GM10266 (cell line): Measurements from ENCODE around the gene TUBA3D.
"Not testable (repeated sequence)": the region's sequence is repeated elsewhere in the genome, so short reads cannot be mapped to it uniquely, and the experiment has no call there.

Experiments used
- DNase-seq: peaks from one replicate; pipeline ENCODE4 v3.0.0; 2012; ENCODE audit errors: extremely low spot score
- TF ChIP-seq, protein P1 (sequence below): IDR thresholded peaks from 2 replicates; pipeline ENCODE4 v1.5.1; 2012; ENCODE audit warnings: mild to moderate bottlenecking, low read depth; ENCODE audit not compliant: control insufficient read depth, insufficient read depth; ENCODE audit errors: missing control alignments

The TUBA3D gene

DNA sequence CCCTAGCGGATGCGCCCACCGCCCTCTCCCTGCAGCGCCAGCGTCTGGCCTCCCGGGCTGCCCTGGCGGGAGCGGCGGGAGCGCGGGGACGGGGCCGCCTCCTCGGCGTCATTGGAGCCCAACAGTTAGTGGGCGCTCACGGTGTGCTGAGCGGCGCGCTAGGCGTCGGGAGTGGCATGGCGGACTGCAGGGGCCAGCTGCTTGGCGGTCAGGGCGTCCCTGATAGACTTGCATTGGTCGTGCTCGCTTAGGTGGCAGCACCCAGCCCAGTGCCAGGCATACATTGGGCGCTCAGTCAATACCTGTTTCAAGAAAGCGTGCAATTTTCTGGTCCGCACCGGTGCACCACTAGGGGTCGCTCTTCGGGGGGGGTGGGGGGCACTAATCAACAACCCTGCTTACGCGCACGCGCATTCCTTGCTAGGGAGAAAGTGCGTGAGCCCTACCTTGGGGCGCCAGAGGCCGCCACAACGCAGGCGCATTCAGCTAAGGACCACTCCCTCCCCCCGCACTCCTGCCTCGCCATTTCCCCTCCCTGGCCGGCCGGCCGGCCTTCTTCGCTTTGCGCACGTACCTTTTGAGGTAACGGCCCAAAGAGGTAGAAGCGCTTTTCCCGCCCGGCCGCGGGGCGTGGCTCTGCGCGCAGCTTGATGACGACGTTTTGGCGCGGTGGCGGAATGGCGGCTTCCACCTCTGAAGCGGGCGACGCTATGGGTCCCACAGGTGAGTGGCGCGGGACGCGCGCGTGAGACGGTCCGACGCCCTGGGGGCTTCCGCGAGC lies 16.7 kb downstream of the TUBA3D start:
- peak; percentile 98 for DNase-seq
- TF ChIP-seq, protein P1, sequence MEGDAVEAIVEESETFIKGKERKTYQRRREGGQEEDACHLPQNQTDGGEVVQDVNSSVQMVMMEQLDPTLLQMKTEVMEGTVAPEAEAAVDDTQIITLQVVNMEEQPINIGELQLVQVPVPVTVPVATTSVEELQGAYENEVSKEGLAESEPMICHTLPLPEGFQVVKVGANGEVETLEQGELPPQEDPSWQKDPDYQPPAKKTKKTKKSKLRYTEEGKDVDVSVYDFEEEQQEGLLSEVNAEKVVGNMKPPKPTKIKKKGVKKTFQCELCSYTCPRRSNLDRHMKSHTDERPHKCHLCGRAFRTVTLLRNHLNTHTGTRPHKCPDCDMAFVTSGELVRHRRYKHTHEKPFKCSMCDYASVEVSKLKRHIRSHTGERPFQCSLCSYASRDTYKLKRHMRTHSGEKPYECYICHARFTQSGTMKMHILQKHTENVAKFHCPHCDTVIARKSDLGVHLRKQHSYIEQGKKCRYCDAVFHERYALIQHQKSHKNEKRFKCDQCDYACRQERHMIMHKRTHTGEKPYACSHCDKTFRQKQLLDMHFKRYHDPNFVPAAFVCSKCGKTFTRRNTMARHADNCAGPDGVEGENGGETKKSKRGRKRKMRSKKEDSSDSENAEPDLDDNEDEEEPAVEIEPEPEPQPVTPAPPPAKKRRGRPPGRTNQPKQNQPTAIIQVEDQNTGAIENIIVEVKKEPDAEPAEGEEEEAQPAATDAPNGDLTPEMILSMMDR, result peak; percentile 81

DNA sequence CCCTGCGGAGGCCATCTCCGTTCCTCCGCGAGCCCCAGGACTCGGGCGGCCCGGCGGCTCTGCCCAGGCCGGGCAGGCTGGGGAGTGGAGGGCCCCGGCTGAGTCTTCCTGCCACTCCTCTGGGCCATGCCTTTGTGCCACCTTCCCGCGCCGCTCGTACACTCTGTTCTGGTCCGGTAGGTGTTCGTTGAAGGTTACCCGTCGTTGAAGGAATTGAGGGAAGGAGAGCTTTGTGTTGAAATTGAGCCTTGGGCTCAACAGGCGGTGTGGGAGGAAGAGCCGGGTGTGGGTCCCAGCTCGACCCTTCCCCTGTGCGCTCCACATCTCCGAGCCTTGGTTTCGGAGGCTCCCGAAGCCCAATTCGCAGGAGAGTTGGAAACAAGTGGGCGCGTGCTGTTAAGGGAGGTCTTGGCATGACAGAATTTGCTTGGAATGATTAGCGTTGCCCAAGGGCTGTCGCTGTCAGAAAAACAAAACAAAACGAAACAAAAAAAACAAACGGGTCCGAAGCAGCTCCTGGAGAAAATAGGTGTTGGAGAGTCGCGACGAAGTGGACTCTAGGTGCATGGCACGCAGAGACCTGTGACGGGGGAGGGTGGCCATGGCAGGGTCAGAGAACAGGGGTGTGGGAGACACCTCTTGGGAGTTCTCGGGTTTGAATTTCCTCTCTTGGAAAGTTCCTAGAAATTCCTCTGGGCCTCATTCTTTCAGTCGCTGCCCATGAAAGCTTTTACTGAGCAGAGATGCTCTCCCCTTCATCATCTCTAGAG lies 17.5 kb downstream of the TUBA3D start:
- TF ChIP-seq, protein P1, result no peak
- no peak for DNase-seq

DNA sequence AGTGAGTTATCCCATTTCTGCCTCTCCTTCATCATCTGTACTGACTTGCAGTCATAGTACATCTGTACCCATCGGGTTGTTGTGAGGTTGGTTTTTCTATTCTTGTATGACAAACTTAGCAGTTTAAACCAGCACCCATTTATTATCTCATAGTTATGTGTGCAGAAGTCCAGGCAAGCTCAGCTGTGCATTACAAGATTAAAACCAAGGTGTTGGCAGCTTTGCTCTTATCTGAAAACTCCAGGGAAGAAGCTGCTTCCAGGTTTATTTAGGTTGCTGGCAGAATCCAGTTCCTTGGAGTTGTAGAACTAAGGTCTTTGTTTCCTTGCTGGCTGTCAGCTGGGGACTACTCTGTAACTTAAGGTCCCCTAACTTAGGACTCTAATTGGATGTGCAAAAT lies 19.6 kb downstream of the TUBA3D start:
- not testable (repeated sequence) for DNase-seq

DNA sequence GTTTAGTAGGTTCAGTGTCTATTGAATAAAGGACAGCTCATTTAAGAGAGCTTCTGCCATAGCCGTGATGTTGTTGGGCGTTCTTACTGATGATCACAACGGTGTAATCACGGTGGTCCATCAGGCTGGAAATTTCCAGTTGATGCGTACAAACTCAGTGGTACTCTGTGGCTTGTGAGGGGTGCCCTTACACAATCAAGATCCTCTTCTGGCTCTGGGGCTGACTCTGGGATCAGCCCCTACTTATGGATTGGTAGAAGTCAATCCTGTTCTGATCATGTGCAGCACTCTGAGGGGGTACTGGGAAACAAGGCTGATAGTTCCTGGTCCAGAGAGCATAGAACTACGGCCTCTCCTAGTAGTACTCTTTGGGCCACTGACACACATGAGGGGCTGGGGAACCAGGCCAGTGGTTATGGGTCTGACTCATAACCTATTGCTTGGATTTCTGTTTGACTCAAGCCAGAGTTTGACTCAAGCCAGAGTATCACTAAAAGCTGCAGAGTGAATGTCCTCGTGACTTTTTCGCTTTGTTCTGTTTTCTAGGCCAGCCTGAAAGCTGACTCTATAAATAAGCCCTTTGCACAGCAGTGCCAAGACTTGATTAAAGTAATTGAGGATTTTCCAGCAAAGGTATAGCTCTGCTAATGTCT lies 22.5 kb downstream of the TUBA3D start:
- not testable (repeated sequence) for DNase-seq

DNA sequence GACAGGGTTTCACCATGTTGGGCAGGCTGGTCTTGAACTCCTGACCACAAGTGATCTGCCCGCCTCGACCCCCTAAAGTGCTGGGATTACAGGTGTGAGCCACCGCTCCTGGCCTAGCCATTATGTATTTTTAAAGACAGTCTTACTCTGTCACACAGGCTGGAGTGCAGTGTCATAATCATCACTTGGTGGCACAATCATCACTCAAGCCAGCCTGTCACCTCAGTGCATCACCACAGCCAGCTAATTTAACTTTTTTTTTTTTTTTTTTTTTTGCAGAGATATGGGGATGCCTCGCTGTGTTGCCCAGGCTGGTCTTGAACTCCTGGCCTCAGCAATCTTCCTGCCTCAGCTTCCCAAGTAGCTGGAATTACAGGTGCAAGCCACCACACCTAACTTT lies 27.7 kb downstream of the TUBA3D start:
- DNase-seq, result not testable (repeated sequence)

DNA sequence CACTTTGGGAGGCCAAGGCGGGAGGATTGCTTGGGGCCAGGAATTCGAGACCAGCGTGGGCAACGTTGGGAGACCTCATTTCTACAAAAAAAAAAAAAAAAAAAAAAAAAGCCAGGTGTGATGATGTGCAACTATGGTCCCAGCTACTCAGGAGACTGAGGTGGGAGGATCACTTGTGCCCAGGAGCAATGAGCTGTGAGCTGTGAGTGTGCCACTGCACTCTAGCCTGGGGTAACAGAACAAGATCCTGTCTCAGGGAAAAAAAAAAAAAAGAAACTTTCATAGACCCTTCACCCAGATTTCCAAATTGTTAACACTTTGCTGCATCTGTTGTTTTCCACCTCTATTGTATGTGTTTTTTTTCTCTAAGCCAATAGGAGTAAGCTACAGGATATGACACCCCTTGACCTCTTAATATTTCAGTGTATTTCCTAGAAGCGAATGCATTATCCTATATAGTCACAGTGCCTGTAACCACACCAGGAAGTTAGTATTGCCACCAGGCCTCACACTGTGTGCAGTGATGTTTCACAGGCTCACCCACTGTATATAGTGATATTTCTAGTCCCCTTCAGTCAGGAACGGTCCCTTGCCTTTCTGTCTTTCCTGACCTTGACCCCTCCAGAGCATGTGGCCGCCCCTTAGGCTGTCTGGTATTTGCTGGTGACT lies 28.3 kb downstream of the TUBA3D start:
- DNase-seq, result not testable (repeated sequence)

DNA sequence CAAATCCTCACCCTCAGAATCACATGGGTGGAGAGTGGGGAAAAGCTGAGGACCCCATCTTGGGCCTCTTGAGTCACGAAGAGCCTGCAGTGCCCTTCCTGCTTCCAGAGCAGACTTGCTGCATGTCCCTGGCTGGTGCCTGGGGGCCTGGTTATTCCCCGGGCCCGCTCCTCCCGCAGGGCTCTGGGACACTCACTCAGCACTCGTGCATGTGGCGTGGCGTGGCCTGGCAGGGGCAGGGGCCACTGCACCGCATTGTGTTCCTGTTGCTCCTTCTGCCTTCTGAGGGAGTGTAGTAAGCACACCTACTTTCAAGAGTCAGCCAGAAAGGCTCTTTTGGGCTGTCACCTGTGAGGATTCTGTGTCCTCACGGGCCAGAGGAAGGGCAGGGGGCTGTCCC lies 33.7 kb downstream of the TUBA3D start:
- DNase-seq, result no peak
- TF ChIP-seq, protein P1, result no peak

DNA sequence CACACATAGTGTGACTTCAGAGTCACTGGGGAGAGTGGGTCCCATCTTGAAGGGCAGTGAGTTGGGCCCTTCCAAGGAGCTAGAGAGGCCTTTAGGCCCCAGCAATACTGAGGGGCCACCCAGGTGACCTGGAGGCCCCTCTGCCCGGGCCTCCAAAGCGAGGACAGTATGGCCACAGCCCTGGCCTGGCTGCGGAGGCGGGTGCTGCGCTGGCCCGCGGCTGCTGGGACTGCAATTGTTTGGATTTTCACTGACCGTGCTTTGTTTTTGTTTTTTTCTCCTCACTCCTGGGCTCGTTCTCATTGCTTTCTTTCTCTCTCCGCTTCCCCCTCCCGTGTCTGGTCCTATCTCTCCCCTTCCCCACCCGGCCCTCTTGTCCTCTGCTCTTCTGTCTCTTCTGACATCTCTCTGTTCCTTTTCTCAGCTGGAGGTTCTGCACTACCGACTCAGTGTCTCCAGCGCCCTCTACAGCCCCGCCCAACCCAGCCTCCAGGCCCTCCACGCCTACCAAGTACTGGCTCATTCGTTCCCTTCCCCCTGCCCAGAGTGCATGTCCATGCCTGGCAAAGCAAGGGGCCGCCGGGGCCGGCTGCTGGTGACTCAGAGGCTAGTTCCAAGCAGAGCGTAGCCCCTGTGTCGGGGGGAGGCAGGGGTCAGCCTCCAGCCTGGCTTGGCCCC lies 35.5 kb downstream of the TUBA3D start:
- not testable (repeated sequence) for DNase-seq

DNA sequence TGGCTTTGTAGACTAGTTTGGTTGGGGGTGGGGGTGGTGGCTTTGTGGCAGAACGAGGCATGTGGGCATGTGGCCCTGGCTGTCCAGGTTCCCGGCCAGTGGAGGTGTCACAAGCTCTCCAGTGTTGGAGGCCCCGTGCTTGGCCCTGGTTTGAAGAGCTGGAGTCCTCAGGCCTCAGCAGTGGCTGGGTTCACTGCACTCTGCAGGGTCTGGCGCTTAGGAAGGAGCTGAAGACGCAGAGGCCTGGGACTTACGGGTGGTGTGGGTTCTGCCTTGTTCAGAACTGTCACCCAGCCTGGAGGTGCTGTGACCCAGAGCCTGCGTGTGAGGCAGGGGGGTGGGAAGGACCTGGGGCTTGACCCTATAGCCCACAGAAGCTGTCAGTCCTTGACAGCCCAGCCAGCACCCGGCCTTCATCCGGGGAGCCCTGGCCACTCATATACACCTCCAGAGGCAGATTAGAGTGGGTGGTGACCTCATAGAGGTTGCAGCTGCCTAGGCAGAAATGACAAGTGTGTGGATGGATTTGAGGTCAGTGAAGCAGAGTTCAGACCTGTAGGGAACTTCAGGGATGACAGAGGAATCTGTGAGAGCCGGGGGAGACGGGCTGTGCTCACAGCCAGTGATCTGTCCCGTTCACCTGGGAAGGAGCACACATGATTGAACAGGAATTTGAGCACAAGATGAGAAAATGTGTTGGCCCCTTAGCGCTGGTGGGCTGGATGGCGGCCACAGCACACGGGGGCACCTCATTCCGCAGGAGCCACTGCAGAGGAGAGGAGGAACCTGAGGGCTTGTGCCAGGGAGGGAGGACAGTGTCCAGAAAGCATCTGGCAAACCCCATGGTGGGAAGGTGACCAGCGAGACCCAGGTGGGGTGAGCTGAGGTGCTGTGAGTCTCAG lies 36.3 kb downstream of the TUBA3D start:
- DNase-seq, result not testable (repeated sequence)

DNA sequence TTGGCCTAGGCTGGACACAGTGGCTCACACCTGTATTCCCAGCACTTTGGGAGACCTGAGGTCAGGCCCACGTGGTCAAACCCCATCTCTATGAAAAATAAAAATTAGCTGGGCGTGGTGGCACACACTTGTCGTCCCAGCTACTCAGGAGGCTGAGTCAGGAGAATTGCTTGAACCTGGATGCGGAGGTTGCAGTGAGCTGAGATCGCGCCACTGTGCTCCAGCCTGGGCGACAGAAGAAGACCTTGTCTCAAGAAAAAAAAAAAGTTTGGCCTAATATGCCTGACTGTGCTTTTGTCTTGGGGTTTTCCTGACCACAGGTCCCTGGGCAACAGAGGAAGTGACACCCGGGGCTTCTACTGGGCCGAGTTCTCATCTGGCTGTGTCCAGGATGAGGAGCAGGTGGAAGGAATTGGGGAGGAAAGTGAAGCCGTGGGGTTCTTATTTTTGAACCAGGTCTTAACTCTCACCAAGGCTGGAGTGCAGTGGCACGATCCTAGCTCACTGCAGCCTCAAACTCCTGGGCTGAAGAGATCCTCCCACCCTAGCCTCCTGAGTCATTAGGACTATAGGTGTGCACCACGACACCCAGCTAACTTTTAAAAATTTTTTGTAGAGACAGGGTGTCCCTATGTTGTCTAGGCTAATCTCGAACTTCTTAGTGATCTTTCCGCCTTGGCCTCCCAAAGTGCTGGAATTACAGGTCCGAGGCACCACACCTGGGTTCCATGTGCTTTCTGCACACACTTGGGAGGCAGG lies 38.7 kb downstream of the TUBA3D start:
- DNase-seq, result peak; percentile 50

DNA sequence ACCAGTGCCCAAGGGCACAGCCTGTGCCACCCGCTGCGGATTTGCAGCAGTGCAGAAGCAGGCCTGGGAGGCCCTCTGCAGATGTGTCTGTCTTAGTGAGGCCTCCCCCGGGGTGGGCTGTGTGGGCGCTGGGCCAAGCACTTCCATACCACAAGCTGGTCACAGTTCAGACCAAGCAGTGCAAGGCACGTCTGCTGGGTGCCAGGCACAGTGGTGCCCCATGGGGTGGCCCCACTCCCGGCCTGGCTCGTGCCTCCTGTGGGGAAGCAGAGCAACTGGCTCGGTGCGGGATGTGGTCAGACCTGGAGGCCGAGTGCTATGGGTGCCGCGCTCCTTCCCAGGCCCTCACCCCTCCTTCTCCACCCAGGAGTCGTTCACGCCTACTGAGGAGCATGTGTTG lies 39.3 kb downstream of the TUBA3D start:
- DNase-seq, result not testable (repeated sequence)
